Stomach (tissue), 9 donors: ENCODE results near the gene NEUROG2. TPM values are rescaled to one million over a fixed set of nuclear protein-coding genes. Genes with fewer than 3 reads are reported as not detected.

Source experiments
- DNase-seq, 2 donors: peaks; one replicate each; pipeline versions ENCODE4 v3.0.0 to v3.0.0-alpha.2; 2013 to 2019
- H3K27ac ChIP-seq, 5 donors: fragments of 200-600 bp in 4 of 5; sonication (generic) in 4 of 5; one replicate each; pipeline ENCODE4 v1.5.1; 2013 to 2019; ENCODE audit warnings: mild to moderate bottlenecking in 1 of 5, moderate library complexity in 1 of 5
- H3K27me3 ChIP-seq, 3 donors: fragments of 200-600 bp; sonication (generic); one replicate each; pipeline ENCODE4 v1.5.1; 2017 to 2019; ENCODE audit warnings: mixed run types in 1 of 3
- H3K36me3 ChIP-seq, 4 donors: fragments of 200-600 bp; sonication (generic); 1 replicate in 3 of 4; 2 replicates in 1 of 4; pipeline ENCODE4 v1.5.1; 2016 to 2019
- H3K4me1 ChIP-seq, 4 donors: fragments of 200-600 bp; sonication (generic); one replicate each; pipeline ENCODE4 v1.5.1; 2016 to 2019
- H3K4me3 ChIP-seq, 4 donors: fragments of 200-600 bp; sonication (generic) in 3 of 4; one replicate each; pipeline ENCODE4 v1.5.1; 2016 to 2019; ENCODE audit warnings: mild to moderate bottlenecking in 1 of 4
- H3K9me3 ChIP-seq, 4 donors: fragments of 200-600 bp; sonication (generic); one replicate each; pipeline ENCODE4 v1.5.1; 2016 to 2019
- CTCF ChIP-seq, 7 experiments: fragments of 450-650 bp in 4 of 7; fragments of 200-600 bp in 3 of 7; sonication (generic) in 3 of 7; IDR thresholded peaks; one replicate each; pipeline ENCODE4 v1.5.1; 2016 to 2019; ENCODE audit warnings: antibody characterized with exemption in 7 of 7, control low read depth in 2 of 7, mild to moderate bottlenecking in 1 of 7
- EP300 ChIP-seq: sonication (generic); formaldehyde crosslinking; IDR thresholded peaks from one replicate; pipeline ENCODE4 v1.6.1; 2017; ENCODE audit warnings: antibody characterized with exemption
- POLR2A ChIP-seq, 4 donors: fragments of 450-650 bp; IDR thresholded peaks; one replicate each; pipeline ENCODE4 v1.6.1; 2016; ENCODE audit warnings: antibody characterized with exemption in 4 of 4, control low read depth in 2 of 4, mild to moderate bottlenecking in 1 of 4, moderate library complexity in 1 of 4
- POLR2AphosphoS5 ChIP-seq, 3 donors: sonication (generic); formaldehyde crosslinking; IDR thresholded peaks; one replicate each; pipeline ENCODE4 v1.6.1; 2016; ENCODE audit warnings: antibody characterized with exemption in 3 of 3
- WGBS, 5 donors: extraction: QIAGEN DNeasy Blood & Tissue Kit in 3 of 5; methylation state at CpG; one replicate each; pipeline versions ENCODE4 v1.1.5 to v1.1.7; 2013 to 2018; 5-methylcytosine and 5-hydroxymethylcytosine counted together
- intact Hi-C: fragments of 100-400 bp; cut with DNase I; formaldehyde crosslinking; loops from one replicate; pipeline ENCODE4 v1.15.1; 2023; ENCODE audit warnings: low total_unique reads
- polyA plus RNA-seq, 3 donors: library from polyadenylated mRNA; stranded (reverse); fragments of 200-250 nt; gene quantifications; one replicate each; pipeline ENCODE4 v1.2.3, GENCODE V29; 2013
- total RNA-seq, 5 donors: library from RNA; depleted of rRNA; stranded (reverse); fragments of >200 nt; gene quantifications; one replicate each; pipeline versions ENCODE4 v1.1.0 to v1.2.3, GENCODE V29; 2014 to 2016
- donor health status: healthy with polysubstance abuse.
- donor health status: Bipolar disorder and iron deficiency.
- donor health status: healthy.

The NEUROG2 gene
- total and polyA plus RNA-seq, 8 donors = not detected

GRCh38 chr4:112485930-112486329 lies 30.1 kb downstream of the NEUROG2 start:
- intact Hi-C loops = no loop called here
- no peak for TF ChIP-seq POLR2AphosphoS5 (IDR thresholded peaks at IDR 0.05)
- no peak for TF ChIP-seq CTCF (IDR thresholded peaks at IDR 0.05)
- no peak for TF ChIP-seq EP300
- no peak for TF ChIP-seq POLR2A (IDR thresholded peaks at IDR 0.05)
- WGBS, 5 donors = 71 to 87% (median 74%) methylated on average over 5 of the region's 5 CpGs
- H3K4me1 ChIP-seq = no peaks in the 10 kb centered on the region
- no peak overlapping the region for H3K4me3 ChIP-seq
- no peak for DNase-seq
- H3K9me3 ChIP-seq = peaks cover 0 to 26% (median 18%) of the 10 kb centered on the region in 4 donors
- H3K36me3 ChIP-seq = no peaks in the 10 kb centered on the region
- no peaks in the 10 kb centered on the region for H3K27me3 ChIP-seq
- no peak overlapping the region for H3K27ac ChIP-seq

GRCh38 chr4:112473985-112474384 lies 42.0 kb downstream of the NEUROG2 start:
- peaks cover 0 to 10% (median 2%) of the 10 kb centered on the region in 4 donors for H3K9me3 ChIP-seq
- H3K36me3 ChIP-seq = no peaks in the 10 kb centered on the region
- WGBS, 5 donors = 89 to 98% (median 93%) methylated on average over 2 of the region's 2 CpGs
- intact Hi-C loops = no loop called here
- no peaks in the 10 kb centered on the region for H3K4me1 ChIP-seq
- DNase-seq = no peak
- H3K27ac ChIP-seq = no peak overlapping the region
- no peaks in the 10 kb centered on the region for H3K27me3 ChIP-seq
- TF ChIP-seq CTCF (IDR thresholded peaks at IDR 0.05) (no peak), EP300 (no peak), POLR2AphosphoS5 (IDR thresholded peaks at IDR 0.05) (no peak), POLR2A (IDR thresholded peaks at IDR 0.05) (no peak)
- H3K4me3 ChIP-seq = no peak overlapping the region

DNA sequence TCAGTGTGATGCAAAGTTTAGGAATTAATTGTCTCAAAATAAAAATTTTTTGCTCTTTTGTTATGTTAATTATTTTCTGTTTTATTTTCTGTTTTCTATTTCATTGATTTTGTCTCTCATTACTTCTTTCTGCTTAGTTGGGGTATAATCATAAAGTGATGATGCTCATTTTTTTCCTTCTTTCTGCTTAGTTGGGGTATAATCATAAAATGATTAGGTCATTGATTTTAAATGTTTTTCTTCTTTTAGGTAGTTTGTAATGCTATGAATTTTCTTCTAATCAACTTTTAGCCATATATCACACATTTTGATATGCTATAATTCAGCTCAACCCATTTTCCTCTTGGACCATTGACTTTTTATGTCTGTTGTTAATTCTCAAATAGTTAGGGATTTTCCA lies 43.7 kb downstream of the NEUROG2 start:
- no peaks in the 10 kb centered on the region for H3K36me3 ChIP-seq
- TF ChIP-seq CTCF (IDR thresholded peaks at IDR 0.05) = no peak
- TF ChIP-seq POLR2AphosphoS5 (IDR thresholded peaks at IDR 0.05) = no peak
- TF ChIP-seq EP300 = no peak
- TF ChIP-seq POLR2A (IDR thresholded peaks at IDR 0.05) = no peak
- H3K27ac ChIP-seq = no peak overlapping the region
- peaks cover 0 to 13% (median 2%) of the 10 kb centered on the region in 4 donors for H3K9me3 ChIP-seq
- no peak overlapping the region for H3K4me3 ChIP-seq
- no peak for DNase-seq
- no peaks in the 10 kb centered on the region for H3K27me3 ChIP-seq
- intact Hi-C loops = no loop called here
- no peaks in the 10 kb centered on the region for H3K4me1 ChIP-seq

Other genes starting within 250 kb of the NEUROG2 start
- gene TIFA, start 230.3 kb downstream of the NEUROG2 start, total RNA-seq = 10 to 100 TPM in 1 of 5 donors, 1 to 10 TPM in 2, not detected in 2; 5.8 to 14.1 (median 7.7) TPM
- gene TIFA, start 230.3 kb downstream of the NEUROG2 start, polyA plus RNA-seq = 1 to 10 TPM; 7.5 to 9.3 (median 7.9) TPM
- 10 to 100 TPM; 19.3 to 47.7 (median 37.5) TPM for gene ALPK1, start 218.8 kb downstream of the NEUROG2 start, total RNA-seq
- 1 to 10 TPM; 2.9 to 6.1 (median 5.2) TPM for gene ALPK1, start 218.8 kb downstream of the NEUROG2 start, polyA plus RNA-seq
- 10 to 100 TPM in 2 of 5 donors, 1 to 10 TPM in 3; 1.8 to 20.6 (median 7.4) TPM for gene ZGRF1, start 120.7 kb upstream of the NEUROG2 start, total RNA-seq
- 1 to 10 TPM in 2 of 3 donors, under 1 TPM in 1; 0.46 to 4.0 (median 1.1) TPM for gene ZGRF1, start 120.7 kb upstream of the NEUROG2 start, polyA plus RNA-seq
- 10 to 100 TPM; 18.1 to 68.7 (median 41.9) TPM for gene LARP7, start 121.0 kb upstream of the NEUROG2 start, total RNA-seq
- gene LARP7, start 121.0 kb upstream of the NEUROG2 start, polyA plus RNA-seq = 100 to 1,000 TPM in 1 of 3 donors, 10 to 100 TPM in 2; 31.7 to 100 (median 34.9) TPM